HL-60 (cell line): ENCODE data around the gene ARMH1.

ENCODE experiments used
- DNase-seq, 2 experiments: peaks; one replicate each; pipeline ENCODE4 v3.0.0-alpha.2; 2010 to 2020; ENCODE audit warnings: low read depth in 1 of 2, low spot score in 1 of 2
- H3K27ac ChIP-seq: fragments of 250-450 bp; sonication (Bioruptor Pico); replicated peaks from 2 replicates; pipeline ENCODE4 v1.5.1; 2020; ENCODE audit warnings: mild to moderate bottlenecking, moderate library complexity
- H3K27me3 ChIP-seq: fragments of 250-450 bp; sonication (Bioruptor Pico); 2 replicates; pipeline ENCODE4 v1.5.1; 2021; ENCODE audit warnings: mild to moderate bottlenecking, moderate library complexity; ENCODE audit not compliant: insufficient read depth, poor library complexity, severe bottlenecking
- H3K4me3 ChIP-seq: replicated peaks from 2 replicates; pipeline ENCODE4 v1.5.1; 2011; ENCODE audit warnings: mild to moderate bottlenecking, control low read depth, low read length; ENCODE audit not compliant: insufficient read depth
- CTCF ChIP-seq: IDR thresholded peaks from one replicate; pipeline ENCODE4 v1.5.1; 2011; ENCODE audit warnings: low read length, control low read depth, inconsistent platforms; ENCODE audit not compliant: insufficient read depth
- GABPA ChIP-seq: IDR thresholded peaks from 2 replicates; pipeline ENCODE4 v1.6.1; 2012; ENCODE audit warnings: low read depth
- POLR2AphosphoS5 ChIP-seq: IDR thresholded peaks from 2 replicates; pipeline ENCODE4 v1.6.1; 2012; ENCODE audit warnings: low read depth
- SPI1 ChIP-seq: IDR thresholded peaks from 2 replicates; pipeline ENCODE4 v1.6.1; 2012; ENCODE audit warnings: low read depth, mild to moderate bottlenecking, borderline replicate concordance
- long read RNA-seq: library from polyadenylated mRNA; unstranded; transcript quantifications from one replicate; pipeline ENCODE4 v2.0.0, GENCODE V29; 2020
- TF ChIP-seq, protein P1 (sequence below): IDR thresholded peaks from 2 replicates; pipeline ENCODE4 v1.6.1; 2012; ENCODE audit warnings: low read depth; ENCODE audit not compliant: insufficient replicate concordance

The ARMH1 gene
- long read RNA-seq, partial matches to known transcripts: 52 of 407 reads
- long read RNA-seq, other reads (novel, unspliced or antisense): 354 of 407 reads

DNA sequence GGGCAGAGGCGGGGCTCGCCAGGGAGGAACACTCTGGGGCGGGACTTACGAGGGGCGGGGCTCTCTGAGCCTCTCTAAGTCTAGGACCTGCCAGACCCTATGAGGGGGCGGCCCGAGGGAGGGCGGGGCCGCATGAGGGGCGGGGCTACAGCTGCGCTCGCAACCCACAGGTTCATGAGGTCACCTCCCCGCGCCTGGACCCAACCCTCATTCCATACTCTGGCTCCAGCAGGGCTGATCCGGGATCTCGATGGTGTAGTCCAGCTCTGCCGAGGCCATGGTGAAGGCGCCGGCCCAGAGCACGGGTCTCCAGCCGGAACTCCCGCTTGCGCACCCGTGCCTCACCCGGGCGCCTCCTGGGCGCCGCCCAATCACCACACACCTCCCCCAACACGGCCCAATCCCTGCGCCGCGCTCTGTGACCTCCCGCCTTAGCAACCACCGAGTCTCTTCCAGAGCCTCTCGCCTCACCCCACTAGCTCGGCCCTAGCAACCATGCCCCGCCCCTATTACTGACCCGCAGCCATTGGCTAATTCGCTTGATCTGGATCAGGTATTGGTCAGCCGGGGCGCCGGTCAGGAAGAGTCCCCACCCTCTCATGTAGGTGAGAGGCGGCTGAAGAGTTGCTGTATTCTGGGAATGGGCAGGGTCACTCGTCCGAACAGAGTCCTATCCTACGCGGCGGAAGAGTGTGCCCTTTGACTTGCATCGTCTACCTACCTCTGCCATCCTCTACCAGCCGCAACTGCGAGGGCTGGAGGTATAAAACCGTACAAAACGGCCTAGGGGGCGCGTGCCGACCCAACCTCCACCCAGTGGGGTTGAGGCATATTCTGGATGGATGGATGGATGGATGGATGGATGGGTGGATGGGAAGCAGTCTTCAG lies at the start of gene ARMH1, which contains the start of gene TMEM53:
TSS of gene ARMH1 (plus strand) at position 602 of the 888 bp plus-strand sequence. CDS start 14,984 bp downstream, outside the sequence.
TSS of gene TMEM53 (minus strand) at position 369 of the 888 bp plus-strand sequence. CDS start at position 279, 90 bp downstream.
- H3K27ac ChIP-seq: peak within 1 kb of the TSS; percentile 80
- TF ChIP-seq, protein P1, sequence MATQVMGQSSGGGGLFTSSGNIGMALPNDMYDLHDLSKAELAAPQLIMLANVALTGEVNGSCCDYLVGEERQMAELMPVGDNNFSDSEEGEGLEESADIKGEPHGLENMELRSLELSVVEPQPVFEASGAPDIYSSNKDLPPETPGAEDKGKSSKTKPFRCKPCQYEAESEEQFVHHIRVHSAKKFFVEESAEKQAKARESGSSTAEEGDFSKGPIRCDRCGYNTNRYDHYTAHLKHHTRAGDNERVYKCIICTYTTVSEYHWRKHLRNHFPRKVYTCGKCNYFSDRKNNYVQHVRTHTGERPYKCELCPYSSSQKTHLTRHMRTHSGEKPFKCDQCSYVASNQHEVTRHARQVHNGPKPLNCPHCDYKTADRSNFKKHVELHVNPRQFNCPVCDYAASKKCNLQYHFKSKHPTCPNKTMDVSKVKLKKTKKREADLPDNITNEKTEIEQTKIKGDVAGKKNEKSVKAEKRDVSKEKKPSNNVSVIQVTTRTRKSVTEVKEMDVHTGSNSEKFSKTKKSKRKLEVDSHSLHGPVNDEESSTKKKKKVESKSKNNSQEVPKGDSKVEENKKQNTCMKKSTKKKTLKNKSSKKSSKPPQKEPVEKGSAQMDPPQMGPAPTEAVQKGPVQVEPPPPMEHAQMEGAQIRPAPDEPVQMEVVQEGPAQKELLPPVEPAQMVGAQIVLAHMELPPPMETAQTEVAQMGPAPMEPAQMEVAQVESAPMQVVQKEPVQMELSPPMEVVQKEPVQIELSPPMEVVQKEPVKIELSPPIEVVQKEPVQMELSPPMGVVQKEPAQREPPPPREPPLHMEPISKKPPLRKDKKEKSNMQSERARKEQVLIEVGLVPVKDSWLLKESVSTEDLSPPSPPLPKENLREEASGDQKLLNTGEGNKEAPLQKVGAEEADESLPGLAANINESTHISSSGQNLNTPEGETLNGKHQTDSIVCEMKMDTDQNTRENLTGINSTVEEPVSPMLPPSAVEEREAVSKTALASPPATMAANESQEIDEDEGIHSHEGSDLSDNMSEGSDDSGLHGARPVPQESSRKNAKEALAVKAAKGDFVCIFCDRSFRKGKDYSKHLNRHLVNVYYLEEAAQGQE: no peak
- peak; percentile 53; the same call in 1 of the 2 replicates for TF ChIP-seq POLR2AphosphoS5
- TF ChIP-seq CTCF: no peak
- H3K4me3 ChIP-seq: peak within 1 kb of the TSS; percentile 60
- peak; percentile 96 to 99 for DNase-seq
- H3K27me3 ChIP-seq: no peaks in the 10 kb centered on the region

DNA sequence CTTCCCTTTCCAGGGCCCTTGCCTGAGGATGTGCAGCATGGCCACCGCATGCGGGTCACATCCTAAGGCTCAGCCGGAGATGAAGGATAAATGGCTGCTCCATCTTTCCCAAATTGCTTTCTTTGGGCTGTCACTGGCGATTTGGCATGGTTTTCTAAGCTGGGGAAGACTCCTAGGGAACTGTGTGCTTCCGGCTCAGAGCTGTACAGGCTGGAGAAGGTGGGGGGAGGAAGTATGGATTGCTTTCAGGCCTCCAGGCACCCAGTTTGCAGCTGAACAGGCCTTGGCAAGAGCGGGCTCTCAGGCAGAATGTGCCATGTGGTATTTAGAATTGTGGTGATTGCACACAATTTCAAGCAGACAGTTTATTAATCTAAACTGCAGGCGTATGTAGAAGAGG lies 49.2 kb upstream of the ARMH1 start:
- no peak overlapping the region for H3K4me3 ChIP-seq
- TF ChIP-seq, protein P1: no peak
- TF ChIP-seq GABPA (no peak), SPI1 (no peak), POLR2AphosphoS5 (no peak), CTCF (no peak)
- DNase-seq: no peak
- H3K27ac ChIP-seq: no peak overlapping the region
- H3K27me3 ChIP-seq: no peaks in the 10 kb centered on the region

DNA sequence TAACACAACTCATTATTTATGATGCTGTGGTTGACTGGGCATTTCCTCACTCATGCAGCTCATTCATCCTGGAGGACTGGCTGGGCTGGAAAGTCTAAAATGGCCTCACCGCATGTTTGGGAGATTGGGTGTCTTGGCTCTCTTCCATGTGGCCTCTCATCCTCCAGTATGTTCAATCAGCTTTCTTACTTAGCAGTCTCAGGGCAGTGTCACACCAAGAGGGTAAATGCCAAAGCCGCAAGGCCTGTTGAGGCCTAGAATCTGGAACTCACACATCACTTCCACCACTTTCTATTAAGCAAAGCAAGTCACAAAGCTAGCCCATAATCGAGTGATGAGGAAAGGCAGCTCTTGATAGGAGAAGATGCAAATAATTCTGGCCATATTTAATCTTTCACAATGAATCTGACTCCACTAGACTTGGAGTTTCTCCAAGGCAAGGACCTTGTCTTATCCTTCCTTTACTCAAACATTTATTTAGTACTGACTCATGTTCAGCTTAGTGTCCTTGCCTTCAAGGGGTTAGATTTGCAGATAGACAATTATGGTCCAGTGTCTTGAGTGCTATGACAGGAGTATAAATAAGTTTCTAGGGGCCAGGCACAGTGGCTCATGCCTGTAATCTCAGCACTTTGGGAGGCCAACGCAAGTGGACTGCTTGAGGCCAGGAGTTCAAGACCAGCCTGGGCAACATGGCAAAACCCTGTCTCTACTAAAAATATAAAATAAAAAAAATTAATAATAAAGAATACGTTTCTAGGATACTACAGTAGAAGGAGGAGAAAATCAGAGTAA lies 45.4 kb upstream of the ARMH1 start:
- DNase-seq: no peak
- no peak overlapping the region for H3K4me3 ChIP-seq

More for the DNA sequence above, 45.4 kb upstream of the ARMH1 start:
- no peaks in the 10 kb centered on the region for H3K27me3 ChIP-seq
- no peak overlapping the region for H3K27ac ChIP-seq
- TF ChIP-seq POLR2AphosphoS5 (no peak), CTCF (no peak), GABPA (no peak), SPI1 (no peak)
